ENCODE results near the gene RAB42. TPM values are rescaled to one million over a fixed set of nuclear protein-coding genes. Genes with fewer than 3 reads are reported as not detected.

The RAB42 gene
- total and polyA plus RNA-seq, 9 of the 15 experiments (the other 6 are each of a cell fraction or from before 2014, with no cell fraction given): 0.07 to 0.14 (median 0.12) TPM; not detected in 6

DNA sequence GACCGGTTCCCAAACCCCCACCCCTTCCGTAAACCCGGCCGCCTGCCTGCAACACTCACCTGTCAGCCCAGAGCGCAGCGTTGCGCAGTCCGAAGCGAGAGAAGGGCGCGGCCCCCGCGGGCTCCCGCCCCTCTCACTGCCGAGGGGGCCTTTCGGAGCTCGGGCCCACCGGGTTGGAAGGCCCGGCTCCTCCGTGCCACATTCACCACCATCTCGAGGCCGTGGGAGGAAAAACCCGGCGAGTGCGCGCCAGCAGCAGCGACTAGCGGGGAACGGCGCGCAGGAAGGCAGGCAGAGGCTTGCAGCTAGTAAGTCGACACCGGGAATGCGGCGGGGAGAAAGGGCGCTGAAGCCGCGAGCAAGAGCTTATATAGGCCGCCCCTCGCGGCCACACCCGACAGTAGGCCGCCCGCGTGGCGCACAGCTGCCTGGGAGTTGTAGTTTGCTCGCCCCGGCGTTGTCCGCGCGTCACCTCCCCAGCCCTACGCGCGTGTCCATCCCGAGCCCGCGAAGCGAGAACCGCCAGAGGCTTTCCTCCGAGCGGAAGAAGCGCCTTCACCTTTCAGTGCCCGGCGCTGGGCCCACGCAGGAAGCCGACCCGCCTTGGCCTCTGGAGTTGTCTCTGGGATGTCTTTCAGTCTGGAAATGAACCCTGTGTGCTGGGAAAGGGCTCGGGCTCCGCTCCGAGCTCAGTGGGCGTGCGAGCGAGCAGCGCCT, 10.4 kb upstream of the RAB42 start (continued):
- TF ChIP-seq, protein P1, sequence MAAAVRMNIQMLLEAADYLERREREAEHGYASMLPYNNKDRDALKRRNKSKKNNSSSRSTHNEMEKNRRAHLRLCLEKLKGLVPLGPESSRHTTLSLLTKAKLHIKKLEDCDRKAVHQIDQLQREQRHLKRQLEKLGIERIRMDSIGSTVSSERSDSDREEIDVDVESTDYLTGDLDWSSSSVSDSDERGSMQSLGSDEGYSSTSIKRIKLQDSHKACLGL (CRISPR knock-in tag; IDR thresholded peaks at IDR 0.05; ENCODE audit: borderline replicate concordance, poor library complexity, severe bottlenecking): no peak
- TF ChIP-seq, protein P2, sequence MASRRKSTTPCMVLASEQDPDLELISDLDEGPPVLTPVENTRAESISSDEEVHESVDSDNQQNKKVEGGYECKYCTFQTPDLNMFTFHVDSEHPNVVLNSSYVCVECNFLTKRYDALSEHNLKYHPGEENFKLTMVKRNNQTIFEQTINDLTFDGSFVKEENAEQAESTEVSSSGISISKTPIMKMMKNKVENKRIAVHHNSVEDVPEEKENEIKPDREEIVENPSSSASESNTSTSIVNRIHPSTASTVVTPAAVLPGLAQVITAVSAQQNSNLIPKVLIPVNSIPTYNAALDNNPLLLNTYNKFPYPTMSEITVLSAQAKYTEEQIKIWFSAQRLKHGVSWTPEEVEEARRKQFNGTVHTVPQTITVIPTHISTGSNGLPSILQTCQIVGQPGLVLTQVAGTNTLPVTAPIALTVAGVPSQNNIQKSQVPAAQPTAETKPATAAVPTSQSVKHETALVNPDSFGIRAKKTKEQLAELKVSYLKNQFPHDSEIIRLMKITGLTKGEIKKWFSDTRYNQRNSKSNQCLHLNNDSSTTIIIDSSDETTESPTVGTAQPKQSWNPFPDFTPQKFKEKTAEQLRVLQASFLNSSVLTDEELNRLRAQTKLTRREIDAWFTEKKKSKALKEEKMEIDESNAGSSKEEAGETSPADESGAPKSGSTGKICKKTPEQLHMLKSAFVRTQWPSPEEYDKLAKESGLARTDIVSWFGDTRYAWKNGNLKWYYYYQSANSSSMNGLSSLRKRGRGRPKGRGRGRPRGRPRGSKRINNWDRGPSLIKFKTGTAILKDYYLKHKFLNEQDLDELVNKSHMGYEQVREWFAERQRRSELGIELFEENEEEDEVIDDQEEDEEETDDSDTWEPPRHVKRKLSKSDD (conservative IDR thresholded peaks at IDR 0.05; ENCODE audit: low read length): 0 out of 2 replicates have a peak, but pooled peaks have one; percentile 44
- TF ChIP-seq BCOR (IDR thresholded peaks at IDR 0.05) (peak; percentile 89), BRF1 (IDR thresholded peaks at IDR 0.05; ENCODE audit: borderline replicate concordance, extremely low read depth, insufficient read length) (no peak), ZNF764 (CRISPR knock-in tag; IDR thresholded peaks at IDR 0.05; ENCODE audit: low read depth) (0 out of 2 replicates have a peak, but pooled peaks have one; percentile 30), STAT5B (CRISPR knock-in tag; IDR thresholded peaks at IDR 0.05) (no peak), TCFL5 (CRISPR knock-in tag; conservative IDR thresholded peaks at IDR 0.05) (no peak), RBBP5 (IDR thresholded peaks at IDR 0.05; ENCODE audit: borderline replicate concordance, insufficient read depth, low read length, poor library complexity, severe bottlenecking) (peak; percentile 75), SRF (CRISPR knock-in tag; IDR thresholded peaks at IDR 0.05) (peak in 1 of 2 experiments; percentile 62; a peak in 3 of 4 replicates), HNRNPL (IDR thresholded peaks at IDR 0.05; ENCODE audit: low read depth, low read length) (peak; percentile 95), ARNT (IDR thresholded peaks at IDR 0.05) (no peak; a peak in 2 of 4 replicates), MED1 (CRISPR knock-in tag; IDR thresholded peaks at IDR 0.05; ENCODE audit: borderline replicate concordance) (no peak), TSC22D4 (tag; IDR thresholded peaks at IDR 0.05) (no peak)
- TF ChIP-seq, protein P3, sequence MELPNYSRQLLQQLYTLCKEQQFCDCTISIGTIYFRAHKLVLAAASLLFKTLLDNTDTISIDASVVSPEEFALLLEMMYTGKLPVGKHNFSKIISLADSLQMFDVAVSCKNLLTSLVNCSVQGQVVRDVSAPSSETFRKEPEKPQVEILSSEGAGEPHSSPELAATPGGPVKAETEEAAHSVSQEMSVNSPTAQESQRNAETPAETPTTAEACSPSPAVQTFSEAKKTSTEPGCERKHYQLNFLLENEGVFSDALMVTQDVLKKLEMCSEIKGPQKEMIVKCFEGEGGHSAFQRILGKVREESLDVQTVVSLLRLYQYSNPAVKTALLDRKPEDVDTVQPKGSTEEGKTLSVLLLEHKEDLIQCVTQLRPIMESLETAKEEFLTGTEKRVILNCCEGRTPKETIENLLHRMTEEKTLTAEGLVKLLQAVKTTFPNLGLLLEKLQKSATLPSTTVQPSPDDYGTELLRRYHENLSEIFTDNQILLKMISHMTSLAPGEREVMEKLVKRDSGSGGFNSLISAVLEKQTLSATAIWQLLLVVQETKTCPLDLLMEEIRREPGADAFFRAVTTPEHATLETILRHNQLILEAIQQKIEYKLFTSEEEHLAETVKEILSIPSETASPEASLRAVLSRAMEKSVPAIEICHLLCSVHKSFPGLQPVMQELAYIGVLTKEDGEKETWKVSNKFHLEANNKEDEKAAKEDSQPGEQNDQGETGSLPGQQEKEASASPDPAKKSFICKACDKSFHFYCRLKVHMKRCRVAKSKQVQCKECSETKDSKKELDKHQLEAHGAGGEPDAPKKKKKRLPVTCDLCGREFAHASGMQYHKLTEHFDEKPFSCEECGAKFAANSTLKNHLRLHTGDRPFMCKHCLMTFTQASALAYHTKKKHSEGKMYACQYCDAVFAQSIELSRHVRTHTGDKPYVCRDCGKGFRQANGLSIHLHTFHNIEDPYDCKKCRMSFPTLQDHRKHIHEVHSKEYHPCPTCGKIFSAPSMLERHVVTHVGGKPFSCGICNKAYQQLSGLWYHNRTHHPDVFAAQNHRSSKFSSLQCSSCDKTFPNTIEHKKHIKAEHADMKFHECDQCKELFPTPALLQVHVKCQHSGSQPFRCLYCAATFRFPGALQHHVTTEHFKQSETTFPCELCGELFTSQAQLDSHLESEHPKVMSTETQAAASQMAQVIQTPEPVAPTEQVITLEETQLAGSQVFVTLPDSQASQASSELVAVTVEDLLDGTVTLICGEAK (IDR thresholded peaks at IDR 0.05): peak; percentile 63; the same call in 1 of the 2 replicates
- TF ChIP-seq, protein P3 (CRISPR knock-in tag; IDR thresholded peaks at IDR 0.05): no peak; the same call in 1 of the 2 replicates
